CD4-positive, alpha-beta T cell (primary cell): ENCODE data around the gene HIP1R. TPM values are rescaled to one million over a fixed set of nuclear protein-coding genes. Genes with fewer than 3 reads are reported as not detected.

Source experiments
- ATAC-seq: fragments of 200-7000 bp; cut with Tn5 transposase; one replicate; pipeline ENCODE4 v1.10.0; 2022; ENCODE audit warnings: mild to moderate bottlenecking; ENCODE audit not compliant: poor library complexity
- CTCF ChIA-PET: fragments of 350-600 bp; sonication (Branson Sonifier 250); formaldehyde crosslinking; loops from one replicate; lab custom pipeline; 2021; ENCODE audit warnings: antibody characterized with exemption, inconsistent platforms; lab: Charles Lee
- POLR2A ChIA-PET: fragments of 350-600 bp; sonication (Branson Sonifier 250); formaldehyde crosslinking; loops from one replicate; lab custom pipeline; 2021; ENCODE audit warnings: antibody characterized with exemption, inconsistent platforms; lab: Charles Lee
- DNase-seq, 14 experiments: peaks; one replicate each; pipeline ENCODE4 v3.0.0-alpha.2; 2013 to 2020; ENCODE audit warnings: mixed read lengths in 2 of 14
- H3K27ac ChIP-seq, 2 donors: one replicate each; pipeline versions ENCODE4 v1.5.1 to v1.7.0; 2013; ENCODE audit warnings: low read length in 2 of 2, low read depth in 1 of 2, mild to moderate bottlenecking in 1 of 2
- H3K27me3 ChIP-seq, 2 experiments: 1 replicate in 1 of 2; 2 replicates in 1 of 2; pipeline versions ENCODE4 v1.6.1 to v1.7.0; 2013; ENCODE audit warnings: low read length in 2 of 2, control low read depth in 1 of 2, mild to moderate bottlenecking in 1 of 2, moderate library complexity in 1 of 2; ENCODE audit not compliant: insufficient read depth in 2 of 2, control insufficient read depth in 1 of 2
- H3K36me3 ChIP-seq: one replicate; pipeline ENCODE4 v1.6.1; 2013; ENCODE audit warnings: low read length, control low read depth; ENCODE audit not compliant: insufficient read depth
- H3K4me1 ChIP-seq: one replicate; pipeline ENCODE4 v1.6.1; 2013; ENCODE audit warnings: low read length, control low read depth; ENCODE audit not compliant: insufficient read depth
- H3K4me3 ChIP-seq: one replicate; pipeline ENCODE4 v1.5.1; 2013; ENCODE audit warnings: mild to moderate bottlenecking, low read length, moderate library complexity
- H3K9me3 ChIP-seq, 2 experiments: 1 replicate in 1 of 2; 2 replicates in 1 of 2; pipeline versions ENCODE4 v1.6.1 to v1.7.0; 2013; ENCODE audit warnings: low read length in 2 of 2, mild to moderate bottlenecking in 2 of 2, control low read depth in 1 of 2, moderate library complexity in 1 of 2; ENCODE audit not compliant: control insufficient read depth in 1 of 2, insufficient read depth in 1 of 2
- H3K27ac Mint-ChIP-seq: one replicate; pipeline ENCODE4 v1.8.0; 2020; ENCODE audit warnings: mixed read lengths
- H3K27me3 Mint-ChIP-seq: one replicate; pipeline ENCODE4 v1.8.0; 2021; ENCODE audit warnings: mixed read lengths
- H3K36me3 Mint-ChIP-seq: one replicate; pipeline ENCODE4 v1.8.0; 2021; ENCODE audit warnings: low read depth, mixed read lengths
- H3K4me1 Mint-ChIP-seq: one replicate; pipeline ENCODE4 v1.8.0; 2021; ENCODE audit warnings: low read depth, mixed read lengths
- H3K4me3 Mint-ChIP-seq: one replicate; pipeline ENCODE4 v1.8.0; 2020; ENCODE audit warnings: mild to moderate bottlenecking, mixed read lengths
- H3K9me3 Mint-ChIP-seq: one replicate; pipeline ENCODE4 v1.8.0; 2020; ENCODE audit warnings: mixed read lengths
- intact Hi-C, 2 experiments: fragments of 100-400 bp; cut with DNase I in 1 of 2; cut with micrococcal nuclease in 1 of 2; formaldehyde crosslinking; loops; one replicate each; pipeline versions ENCODE4 v1.15.1 to v1.9.0; 2023 to 2025; cut with DNase I, micrococcal nuclease
- total RNA-seq, 174 experiments: library from RNA in 2 of 174; stranded (reverse) in 2 of 174; gene quantifications; one replicate each; pipeline ENCODE4 v1.2.3 and lab custom pipeline; 2021 to 2026
- TF ChIP-seq, protein P1 (sequence below): fragments of 200-600 bp; IDR thresholded peaks from one replicate; pipeline ENCODE4 v1.8.0; 2022; ENCODE audit warnings: antibody characterized with exemption, mild to moderate bottlenecking

HIP1R gene
- total RNA-seq, 2 experiments from 2014 or later, result 184 to 185 TPM

DNA sequence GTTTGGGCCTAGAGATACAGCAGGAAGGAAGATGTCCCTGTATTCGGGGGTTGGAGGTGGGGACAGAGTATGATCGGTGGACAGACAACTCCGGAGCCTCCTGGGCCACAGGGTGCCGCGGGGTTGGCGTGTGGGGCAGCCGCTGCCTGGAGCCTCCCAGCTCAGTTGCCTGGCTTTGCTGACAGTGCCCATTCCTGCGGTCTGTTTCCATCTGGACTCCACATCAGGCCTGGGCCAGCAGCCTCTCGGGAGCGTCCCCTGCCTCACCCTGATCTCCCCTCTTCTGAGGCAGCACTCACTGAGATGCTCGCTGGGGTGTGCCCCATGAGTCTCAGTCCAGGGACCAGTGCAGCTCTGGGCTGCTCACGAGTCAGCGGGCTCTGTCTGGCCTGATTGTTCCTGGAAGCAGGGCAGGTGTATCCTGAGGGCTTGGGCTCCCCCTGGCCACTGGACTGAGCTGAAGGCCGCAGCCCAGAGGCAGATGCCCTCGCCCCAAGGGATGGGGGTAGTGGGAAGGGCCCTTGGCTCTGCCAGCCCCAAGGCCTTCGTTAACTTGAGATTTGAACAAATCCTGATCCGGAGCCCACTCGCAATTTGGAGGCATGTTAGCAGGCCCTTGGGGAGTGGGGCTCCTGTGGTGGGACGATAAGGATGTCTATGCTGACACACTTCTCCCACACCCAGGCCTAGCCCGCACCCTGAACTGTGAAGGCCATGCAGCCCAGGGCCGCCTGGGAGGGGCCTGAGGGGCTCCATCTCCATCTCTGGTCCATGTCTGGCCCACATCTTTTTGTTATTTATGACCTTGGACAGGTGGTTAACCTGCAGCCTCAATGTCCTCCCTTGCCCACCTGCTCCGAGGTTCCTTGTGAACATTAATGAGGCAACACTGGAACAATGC is 7.5 kb downstream of the HIP1R start:
- TF ChIP-seq, protein P1, sequence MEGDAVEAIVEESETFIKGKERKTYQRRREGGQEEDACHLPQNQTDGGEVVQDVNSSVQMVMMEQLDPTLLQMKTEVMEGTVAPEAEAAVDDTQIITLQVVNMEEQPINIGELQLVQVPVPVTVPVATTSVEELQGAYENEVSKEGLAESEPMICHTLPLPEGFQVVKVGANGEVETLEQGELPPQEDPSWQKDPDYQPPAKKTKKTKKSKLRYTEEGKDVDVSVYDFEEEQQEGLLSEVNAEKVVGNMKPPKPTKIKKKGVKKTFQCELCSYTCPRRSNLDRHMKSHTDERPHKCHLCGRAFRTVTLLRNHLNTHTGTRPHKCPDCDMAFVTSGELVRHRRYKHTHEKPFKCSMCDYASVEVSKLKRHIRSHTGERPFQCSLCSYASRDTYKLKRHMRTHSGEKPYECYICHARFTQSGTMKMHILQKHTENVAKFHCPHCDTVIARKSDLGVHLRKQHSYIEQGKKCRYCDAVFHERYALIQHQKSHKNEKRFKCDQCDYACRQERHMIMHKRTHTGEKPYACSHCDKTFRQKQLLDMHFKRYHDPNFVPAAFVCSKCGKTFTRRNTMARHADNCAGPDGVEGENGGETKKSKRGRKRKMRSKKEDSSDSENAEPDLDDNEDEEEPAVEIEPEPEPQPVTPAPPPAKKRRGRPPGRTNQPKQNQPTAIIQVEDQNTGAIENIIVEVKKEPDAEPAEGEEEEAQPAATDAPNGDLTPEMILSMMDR, result no peak
- Mint-ChIP-seq H3K4me1 (peaks cover 27% of the 10 kb centered on the region), H3K4me3 (no peak overlapping the region), H3K27me3 (no peaks in the 10 kb centered on the region), H3K9me3 (no peaks in the 10 kb centered on the region), H3K27ac (peak overlapping the region; percentile 62), H3K36me3 (peaks cover 10% of the 10 kb centered on the region)
- ChIA-PET CTCF (interaction anchor here (0.9 kb wide), 1 partner anchor 49 kb away, joined by 3 read pairs; no protein-coding TSS in a partner anchor), POLR2A (no interaction called here)
- H3K27me3 ChIP-seq, result no peaks in the 10 kb centered on the region
- no peak overlapping the region for H3K27ac ChIP-seq
- no peaks in the 10 kb centered on the region for H3K9me3 ChIP-seq
- no peak for ATAC-seq
- peaks cover 14% of the 10 kb centered on the region for H3K36me3 ChIP-seq
- intact Hi-C loops, result no loop called here
- no peak overlapping the region for H3K4me3 ChIP-seq
- peaks cover 7% of the 10 kb centered on the region for H3K4me1 ChIP-seq
- DNase-seq, result peak in 1 of 14 experiments; percentile 19

DNA sequence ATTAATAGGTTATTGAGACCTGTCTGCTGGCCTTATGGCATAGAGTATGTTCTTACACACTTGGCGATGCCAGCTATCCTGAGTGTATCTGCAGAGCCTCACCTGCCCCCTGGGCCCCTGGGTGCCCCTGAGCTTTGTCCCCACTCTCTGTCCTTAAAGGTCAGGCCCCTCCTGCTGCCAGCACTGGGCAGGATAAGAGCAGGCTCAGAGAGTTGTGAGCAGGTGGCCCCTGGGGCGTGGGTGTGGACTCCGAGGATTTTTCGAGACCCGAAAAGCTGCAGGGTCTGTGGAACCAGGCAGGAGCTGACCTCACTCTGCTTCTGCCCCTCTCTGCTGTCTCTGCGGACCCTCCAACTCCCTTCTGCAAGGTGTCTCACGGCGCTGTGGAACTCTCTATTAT is 8.2 kb downstream of the HIP1R start:
- DNase-seq, result no peak
- TF ChIP-seq, protein P1, result no peak
- Histone ChIP-seq H3K4me3 (no peak overlapping the region), H3K4me1 (peaks cover 3% of the 10 kb centered on the region), H3K27me3 (no peaks in the 10 kb centered on the region), H3K27ac (no peak overlapping the region), H3K9me3 (no peaks in the 10 kb centered on the region), H3K36me3 (peaks cover 16% of the 10 kb centered on the region)
- CTCF ChIA-PET, result interaction anchor here (0.6 to 0.9 kb wide), 2 partner anchors 50 to 332 kb away, joined by 3 read pairs; no protein-coding TSS in a partner anchor
- Mint-ChIP-seq H3K9me3 (no peaks in the 10 kb centered on the region), H3K4me1 (peaks cover 20% of the 10 kb centered on the region), H3K36me3 (peaks cover 7% of the 10 kb centered on the region), H3K27ac (no peak overlapping the region), H3K27me3 (no peaks in the 10 kb centered on the region), H3K4me3 (no peak overlapping the region)
- intact Hi-C loops, result no loop called here
- ATAC-seq, result no peak
- POLR2A ChIA-PET, result no interaction called here

DNA sequence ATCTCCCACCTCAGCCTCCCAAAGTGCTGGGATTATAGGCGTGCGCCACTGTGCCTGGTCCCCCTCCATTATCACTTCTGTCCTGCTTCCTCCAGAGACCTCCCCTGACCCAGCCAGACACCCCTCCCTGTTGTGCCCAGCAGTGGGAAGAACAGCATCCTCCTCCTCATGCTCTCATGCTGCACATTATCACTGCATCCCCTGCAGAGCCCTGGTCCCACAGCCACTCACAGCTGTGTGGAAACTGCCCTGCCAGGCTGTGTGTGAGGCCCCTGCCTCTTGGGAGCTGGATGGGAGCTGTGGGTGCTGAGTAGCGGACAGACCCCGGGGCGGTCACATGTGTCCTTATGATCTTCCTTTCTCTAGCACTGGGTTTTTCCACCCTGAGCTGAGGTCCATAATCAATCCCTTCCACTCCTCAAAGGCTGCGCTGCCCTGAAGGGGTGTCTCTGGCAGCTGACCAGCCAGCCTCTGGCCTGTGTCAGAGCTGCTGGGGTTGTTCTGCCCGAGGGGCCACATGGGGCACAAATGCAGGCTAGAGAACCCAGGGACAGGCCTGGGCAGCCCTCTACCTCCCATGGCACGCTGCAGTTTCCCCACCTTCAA is 9.2 kb downstream of the HIP1R start:
- Histone ChIP-seq H3K9me3 (no peaks in the 10 kb centered on the region), H3K4me3 (no peak overlapping the region), H3K36me3 (peaks cover 23% of the 10 kb centered on the region), H3K27ac (no peak overlapping the region), H3K4me1 (peaks cover 3% of the 10 kb centered on the region), H3K27me3 (no peaks in the 10 kb centered on the region)
- peaks cover 11% of the 10 kb centered on the region for H3K4me1 Mint-ChIP-seq
- peaks cover 6% of the 10 kb centered on the region for H3K36me3 Mint-ChIP-seq
- H3K27me3 Mint-ChIP-seq, result no peaks in the 10 kb centered on the region
- TF ChIP-seq, protein P1, result no peak
- H3K9me3 Mint-ChIP-seq, result no peaks in the 10 kb centered on the region
- ATAC-seq, result no peak
- no peak for DNase-seq
- intact Hi-C loops, result no loop called here
- CTCF ChIA-PET, result no interaction called here
- POLR2A ChIA-PET, result interaction anchor here (1.2 kb wide), 1 partner anchor 9 kb away, joined by 3 read pairs; no protein-coding TSS in a partner anchor
- no peak overlapping the region for H3K27ac Mint-ChIP-seq
- no peak overlapping the region for H3K4me3 Mint-ChIP-seq
